HG02938 (cell line): ENCODE results near the gene NUDT14.

Source experiments
- ATAC-seq: cut with Tn5 transposase; IDR thresholded peaks from one replicate; pipeline ENCODE4 v1.9.1; 2021; ENCODE audit warnings: mild to moderate bottlenecking, moderate library complexity; ENCODE audit not compliant: unreplicated experiment

Gene NUDT14

GRCh38 chr14:105137481-105138020 is 43.6 kb downstream of the NUDT14 start:
- no peak for ATAC-seq

- ATAC-seq = no peak
Observed at GRCh38 chr14:105136401-105137322, 44.5 kb downstream of the NUDT14 start.

- ATAC-seq = no peak
Observed at GRCh38 chr14:105135700-105136395, 45.3 kb downstream of the NUDT14 start.

- no peak for ATAC-seq
Observed at GRCh38 chr14:105132921-105133654, 48.0 kb downstream of the NUDT14 start.

- ATAC-seq = no peak
Observed at GRCh38 chr14:105131241-105131640, 49.9 kb downstream of the NUDT14 start.

GRCh38 chr14:105128059-105128458 is 53.1 kb downstream of the NUDT14 start:
- no peak for ATAC-seq

GRCh38 chr14:105126981-105127329 is 54.2 kb downstream of the NUDT14 start:
- ATAC-seq = no peak

- no peak for ATAC-seq
Observed at GRCh38 chr14:105126126-105126980, 54.8 kb downstream of the NUDT14 start.

GRCh38 chr14:105124823-105125222 is 56.3 kb downstream of the NUDT14 start:
- ATAC-seq = no peak

GRCh38 chr14:105123981-105124765 is 56.9 kb downstream of the NUDT14 start:
- ATAC-seq = no peak

GRCh38 chr14:105123064-105123665 is 57.9 kb downstream of the NUDT14 start:
- ATAC-seq = no peak
